ENCODE data around the gene TJP1.

Gene TJP1

GRCh38 chr15:29840054-29840453 is 17.8 kb upstream of the TJP1 start:
- ChIA-PET CTCF (no interaction called here), POLR2A (no interaction called here)
- Histone ChIP-seq H3K4me3 (ENCODE audit: low read depth, low read length) (no peak overlapping the region), H3K9me3 (ENCODE audit: control insufficient read depth, insufficient read depth, low read depth, low read length) (no peaks in the 10 kb centered on the region), H3K36me3 (ENCODE audit: control insufficient read depth in 2 of 2, insufficient read depth in 1 of 2, low read length in 2 of 2) (no peaks in the 10 kb centered on the region), H3K27ac (ENCODE audit: extremely low read depth, low read depth, low read length) (no peak overlapping the region), H3K4me1 (ENCODE audit: control insufficient read depth, insufficient read depth, low read length) (no peaks in the 10 kb centered on the region)
- no peak for TF ChIP-seq ZNF610 (tag by site-specific recombination; IDR thresholded peaks at IDR 0.05; ENCODE audit: borderline replicate concordance)
- no peak for TF ChIP-seq ZNF274 (IDR thresholded peaks at IDR 0.05; ENCODE audit: low read length)
- no peak for TF ChIP-seq ZNF274 (tag by site-specific recombination; IDR thresholded peaks at IDR 0.05; ENCODE audit: borderline replicate concordance)
- no peak for TF ChIP-seq ZNF26 (tag by site-specific recombination; IDR thresholded peaks at IDR 0.05)
- no peak for TF ChIP-seq ZNF664 (tag by site-specific recombination; IDR thresholded peaks at IDR 0.05)
- TF ChIP-seq ZNF433 (tag by site-specific recombination; IDR thresholded peaks at IDR 0.05; ENCODE audit: low read depth): no peak
- TF ChIP-seq ZNF19 (tag by site-specific recombination; IDR thresholded peaks at IDR 0.05; ENCODE audit: low read depth): no peak
- no peak for TF ChIP-seq ZNF513 (tag by site-specific recombination; IDR thresholded peaks at IDR 0.05)
- no peak for TF ChIP-seq PRDM6 (tag by site-specific recombination; IDR thresholded peaks at IDR 0.05)
- no peak for TF ChIP-seq ZBTB8A (tag by site-specific recombination; IDR thresholded peaks at IDR 0.05)
- no peak for TF ChIP-seq ZNF239 (tag by site-specific recombination; IDR thresholded peaks at IDR 0.05)
- TF ChIP-seq ZNF157 (tag by site-specific recombination; IDR thresholded peaks at IDR 0.05): no peak
- no peak for TF ChIP-seq ZNF692 (tag by site-specific recombination; IDR thresholded peaks at IDR 0.05)
- TF ChIP-seq REST (tag by site-specific recombination; IDR thresholded peaks at IDR 0.05): no peak
- no peak for TF ChIP-seq ZNF449 (tag by site-specific recombination; IDR thresholded peaks at IDR 0.05)
- no peak for TF ChIP-seq YY2 (tag by site-specific recombination; IDR thresholded peaks at IDR 0.05)
- TF ChIP-seq FEZF1 (tag by site-specific recombination; IDR thresholded peaks at IDR 0.05): no peak
- no peak for TF ChIP-seq PATZ1 (tag by site-specific recombination; IDR thresholded peaks at IDR 0.05)
